H1 (cell line): Measurements from ENCODE around the gene NCAM1. TPM values are rescaled to one million over a fixed set of nuclear protein-coding genes. Genes with fewer than 3 reads are reported as not detected.

Experiments used
- CTCF ChIA-PET: fragments of 300-600 bp; sonication (Branson Sonifier 250); formaldehyde crosslinking; loops from one replicate; lab custom pipeline; 2021; ENCODE audit not compliant: partially characterized antibody; lab: Charles Lee
- POLR2A ChIA-PET: fragments of 300-600 bp; sonication (Branson Sonifier 250); formaldehyde crosslinking; loops from one replicate; lab custom pipeline; 2021; ENCODE audit warnings: inconsistent platforms; ENCODE audit not compliant: partially characterized antibody; lab: Charles Lee
- DNase-seq, 2 experiments: peaks; one replicate each; pipeline versions ENCODE4 v3.0.0 to v3.0.0-alpha.2; 2010 to 2022; ENCODE audit warnings: low spot score in 2 of 2, low read depth in 1 of 2, mixed read lengths in 1 of 2
- FAIRE-seq: peaks from 2 replicates; lab custom pipeline; 2011; peaks lifted over from hg19 to GRCh38; lab: Jason Lieb, UNC
- H2AFZ ChIP-seq: 2 replicates; pipeline ENCODE4 v1.8.1; 2012; ENCODE audit warnings: low read length, inconsistent platforms
- H2AK5ac ChIP-seq: 2 replicates; pipeline ENCODE4 v1.6.1; 2013; ENCODE audit warnings: low read depth, low read length
- H2BK120ac ChIP-seq: replicated peaks from 2 replicates; pipeline ENCODE3; 2013; ENCODE audit warnings: low read depth, low read length, inconsistent platforms
- H2BK12ac ChIP-seq: 2 replicates; pipeline ENCODE4 v1.6.1; 2013; ENCODE audit warnings: low read depth, low read length
- H2BK15ac ChIP-seq: 2 replicates; pipeline ENCODE4 v1.6.1; 2013; ENCODE audit warnings: low read length
- H2BK20ac ChIP-seq: 2 replicates; pipeline ENCODE4 v1.6.1; 2013; ENCODE audit warnings: low read length
- H2BK5ac ChIP-seq: 2 replicates; pipeline ENCODE4 v1.6.1; 2013; ENCODE audit warnings: low read depth, low read length
- H3K14ac ChIP-seq: 2 replicates; pipeline ENCODE4 v1.6.1; 2013; ENCODE audit warnings: inconsistent platforms; ENCODE audit not compliant: insufficient read length
- H3K18ac ChIP-seq: 2 replicates; pipeline ENCODE4 v1.6.1; 2013; ENCODE audit warnings: low read length; ENCODE audit errors: extremely low read depth
- H3K23ac ChIP-seq: 2 replicates; pipeline ENCODE4 v1.6.1; 2013; ENCODE audit warnings: inconsistent platforms; ENCODE audit not compliant: insufficient read length
- H3K23me2 ChIP-seq: 2 replicates; pipeline ENCODE4 v1.6.1; 2013; ENCODE audit warnings: low read depth, low read length
- H3K27ac ChIP-seq: 2 replicates; pipeline ENCODE4 v1.6.1; 2011; ENCODE audit warnings: low read depth, low read length, inconsistent platforms
- H3K27me3 ChIP-seq, 4 experiments: replicated peaks in 1 of 4; 1 replicate in 1 of 4; 2 replicates in 3 of 4; pipeline versions ENCODE4 v1.6.1 to v1.8.1; 2011 to 2013; ENCODE audit warnings: low read length in 3 of 4, mild to moderate bottlenecking in 3 of 4, inconsistent platforms in 2 of 4, mixed read lengths in 2 of 4, moderate library complexity in 1 of 4; ENCODE audit not compliant: control insufficient read depth in 3 of 4, insufficient read depth in 3 of 4; ENCODE audit errors: extremely low read depth in 1 of 4
- H3K36me3 ChIP-seq, 4 experiments: 2 replicates each; pipeline versions ENCODE4 v1.6.1 to v1.8.1; 2011 to 2013; ENCODE audit warnings: mild to moderate bottlenecking in 4 of 4, low read length in 3 of 4, moderate library complexity in 2 of 4, control low read depth in 1 of 4, inconsistent platforms in 1 of 4; ENCODE audit not compliant: insufficient read depth in 4 of 4, control insufficient read depth in 2 of 4
- H3K4ac ChIP-seq: replicated peaks from 2 replicates; pipeline ENCODE3; 2013; ENCODE audit warnings: low read length, low read depth, mixed read lengths, inconsistent platforms; ENCODE audit not compliant: insufficient read length
- H3K4me1 ChIP-seq, 4 experiments: replicated peaks in 1 of 4; 1 replicate in 1 of 4; 2 replicates in 3 of 4; pipeline versions ENCODE4 v1.6.1 to v1.8.1; 2011 to 2013; ENCODE audit warnings: low read length in 3 of 4, inconsistent platforms in 2 of 4, mixed read lengths in 1 of 4; ENCODE audit not compliant: insufficient read depth in 4 of 4, control insufficient read depth in 3 of 4
- H3K4me2 ChIP-seq, 2 experiments: 2 replicates each; pipeline versions ENCODE4 v1.6.1 to v1.8.1; 2011 to 2013; ENCODE audit warnings: low read depth in 2 of 2, low read length in 2 of 2, control low read depth in 1 of 2, inconsistent platforms in 1 of 2, mild to moderate bottlenecking in 1 of 2; ENCODE audit not compliant: insufficient read depth in 1 of 2
- H3K4me3 ChIP-seq, 4 experiments: fragments of 200-600, 300-600 bp in 1 of 4; sonication (generic), shearing (Covaris generic), sonication (Bioruptor Twin) in 1 of 4; 2 replicates each; pipeline versions ENCODE4 v1.5.1 to v1.8.1; 2011 to 2016; ENCODE audit warnings: low read length in 4 of 4, low read depth in 3 of 4, control low read depth in 2 of 4, inconsistent platforms in 2 of 4, mild to moderate bottlenecking in 2 of 4, mixed read lengths in 1 of 4, moderate library complexity in 1 of 4; ENCODE audit not compliant: insufficient read depth in 2 of 4; ENCODE audit errors: extremely low read depth in 1 of 4
- H3K56ac ChIP-seq: replicated peaks from 2 replicates; pipeline ENCODE3; 2013; ENCODE audit warnings: low read depth, mild to moderate bottlenecking, mixed read lengths, low read length, inconsistent platforms; ENCODE audit not compliant: insufficient read length
- H3K79me1 ChIP-seq: 2 replicates; pipeline ENCODE4 v1.6.1; 2013; ENCODE audit warnings: low read depth, low read length, control low read depth
- H3K79me2 ChIP-seq, 2 experiments: 2 replicates each; pipeline versions ENCODE4 v1.6.1 to v1.8.1; 2012 to 2013; ENCODE audit warnings: low read length in 2 of 2, mild to moderate bottlenecking in 2 of 2, inconsistent platforms in 1 of 2; ENCODE audit not compliant: insufficient read depth in 2 of 2, control insufficient read depth in 1 of 2
- H3K9ac ChIP-seq, 4 experiments: replicated peaks in 1 of 4; 1 replicate in 1 of 4; 2 replicates in 3 of 4; pipeline versions ENCODE4 v1.6.1 to v1.8.1; 2011 to 2013; ENCODE audit warnings: low read depth in 3 of 4, low read length in 3 of 4, control low read depth in 2 of 4, mild to moderate bottlenecking in 2 of 4, moderate library complexity in 2 of 4, inconsistent platforms in 1 of 4; ENCODE audit errors: extremely low read depth in 1 of 4
- H3K9me3 ChIP-seq, 2 experiments: 2 replicates each; pipeline versions ENCODE4 v1.6.1 to v1.8.1; 2012 to 2013; ENCODE audit warnings: mild to moderate bottlenecking in 2 of 2, moderate library complexity in 2 of 2, control low read depth in 1 of 2, inconsistent platforms in 1 of 2, low read depth in 1 of 2, low read length in 1 of 2, mixed read lengths in 1 of 2; ENCODE audit not compliant: insufficient read depth in 2 of 2
- H4K20me1 ChIP-seq, 2 experiments: replicated peaks in 1 of 2; 2 replicates each; pipeline versions ENCODE3 to v1.8.1; 2011 to 2013; ENCODE audit warnings: inconsistent platforms in 2 of 2, low read length in 2 of 2, mild to moderate bottlenecking in 1 of 2; ENCODE audit not compliant: insufficient read depth in 2 of 2, control insufficient read depth in 1 of 2
- H4K5ac ChIP-seq: 2 replicates; pipeline ENCODE4 v1.6.1; 2013; ENCODE audit warnings: low read length, low read depth, mixed read lengths, inconsistent platforms; ENCODE audit not compliant: insufficient read length
- H4K8ac ChIP-seq: 2 replicates; pipeline ENCODE4 v1.8.0; 2013; ENCODE audit warnings: mild to moderate bottlenecking, moderate library complexity, low read length, inconsistent platforms; ENCODE audit not compliant: insufficient read depth; ENCODE audit errors: extremely low read depth
- H4K91ac ChIP-seq: replicated peaks from 2 replicates; pipeline ENCODE3; 2013; ENCODE audit warnings: low read length, mixed read lengths, inconsistent platforms; ENCODE audit not compliant: insufficient read length
- ASH2L ChIP-seq: fragments of 200-600, 300-600 bp; sonication (generic); IDR thresholded peaks from one replicate; pipeline ENCODE4 v1.7.1; 2017; ENCODE audit warnings: low read length
- CBX8 ChIP-seq: fragments of 300-800, 300-1000 bp; sonication (generic); IDR thresholded peaks from 2 replicates; pipeline ENCODE4 v1.7.1; 2016; ENCODE audit warnings: low read depth, low read length, borderline replicate concordance
- CHD2 ChIP-seq: IDR thresholded peaks from 2 replicates; pipeline ENCODE4 v1.6.1; 2012; ENCODE audit warnings: low read length, improper control_type of control experiment
- CREB1 ChIP-seq: IDR thresholded peaks from 2 replicates; pipeline ENCODE4 v1.6.1; 2012; ENCODE audit warnings: inconsistent platforms
- FOSL1 ChIP-seq: IDR thresholded peaks from 2 replicates; pipeline ENCODE4 v1.6.1; 2011; ENCODE audit warnings: mild to moderate bottlenecking, low read depth, low read length, moderate library complexity; ENCODE audit not compliant: insufficient read depth
- GABPA ChIP-seq: IDR thresholded peaks from 2 replicates; pipeline ENCODE4 v1.6.1; 2011; ENCODE audit warnings: mild to moderate bottlenecking, low read length, moderate library complexity, borderline replicate concordance; ENCODE audit not compliant: insufficient read depth
- KDM5A ChIP-seq: fragments of 200-600 bp; IDR thresholded peaks from 2 replicates; pipeline ENCODE4 v1.7.1; 2012; ENCODE audit warnings: mild to moderate bottlenecking, low read length, inconsistent platforms, mixed read lengths
- NANOG ChIP-seq: IDR thresholded peaks from 2 replicates; pipeline ENCODE4 v1.6.1; 2011; ENCODE audit warnings: low read length, low read depth, mild to moderate bottlenecking, inconsistent platforms; ENCODE audit not compliant: insufficient read depth, poor library complexity, severe bottlenecking
- POU5F1 ChIP-seq: IDR thresholded peaks from 2 replicates; pipeline ENCODE4 v1.6.1; 2011; ENCODE audit warnings: low read depth, mild to moderate bottlenecking, low read length, moderate library complexity
- SIX5 ChIP-seq: IDR thresholded peaks from 2 replicates; pipeline ENCODE4 v1.6.1; 2011; ENCODE audit warnings: mild to moderate bottlenecking, low read depth, low read length
- SUZ12 ChIP-seq: fragments of 200-600 bp; sonication (generic); IDR thresholded peaks from 2 replicates; pipeline ENCODE4 v1.6.1; 2012; ENCODE audit warnings: mild to moderate bottlenecking, inconsistent platforms, low read length, moderate library complexity, mixed read lengths
- TBP ChIP-seq: IDR thresholded peaks from 2 replicates; pipeline ENCODE4 v1.6.1; 2011; ENCODE audit warnings: low read depth, low read length, improper control_type of control experiment
- TEAD4 ChIP-seq: IDR thresholded peaks from 2 replicates; pipeline ENCODE4 v1.6.1; 2012; ENCODE audit warnings: low read depth, low read length, inconsistent platforms, mixed read lengths
- WGBS, 2 experiments: shearing (Covaris generic) in 1 of 2; methylation state at CpG; one replicate each; pipeline versions ENCODE4 v1.1.6 to v1.1.7; 2013 to 2015; ENCODE audit warnings: low lambda C conversion rate in 2 of 2, mixed read lengths in 2 of 2, inconsistent platforms in 1 of 2, low coverage in 1 of 2, missing lambda C conversion rate in 1 of 2; ENCODE audit not compliant: insufficient replicate concordance in 2 of 2, insufficient coverage in 1 of 2, insufficient read length in 1 of 2; ENCODE audit errors: extremely low coverage in 1 of 2, missing lambda C conversion rate in 1 of 2; 5-methylcytosine and 5-hydroxymethylcytosine counted together
- polyA plus RNA-seq, 7 experiments: library from polyadenylated mRNA; depleted of rRNA in 3 of 7; stranded (reverse) in 5 of 7; unstranded in 2 of 7; fragments of >200 nt in 5 of 7; fragments of 200-250 nt in 2 of 7; gene quantifications; 1 replicate in 5 of 7; 2 replicates in 1 of 7; 4 replicates in 1 of 7; pipeline versions ENCODE4 v1.2.1 to v1.2.3, GENCODE V29; 2011 to 2013; ENCODE audit warnings: missing spikeins in 2 of 7, mixed read lengths in 2 of 7
- total RNA-seq: library from RNA; stranded (reverse); fragmentation: NEBNext Ultra II Directional; extraction: Animal tissue kit (Norgen Biotek cat#: 25700); gene quantifications from 2 replicates; pipeline ENCODE4 v1.2.1, GENCODE V29; 2021
- TF ChIP-seq, protein P1 (sequence below): IDR thresholded peaks from 2 replicates; pipeline ENCODE4 v1.6.1; 2012; ENCODE audit warnings: low read length, inconsistent platforms

Gene NCAM1
- total and polyA plus RNA-seq, 2 of the 8 experiments (the other 6 are each of a cell fraction or from before 2014, with no cell fraction given) = 3.1 to 4.3 TPM

DNA sequence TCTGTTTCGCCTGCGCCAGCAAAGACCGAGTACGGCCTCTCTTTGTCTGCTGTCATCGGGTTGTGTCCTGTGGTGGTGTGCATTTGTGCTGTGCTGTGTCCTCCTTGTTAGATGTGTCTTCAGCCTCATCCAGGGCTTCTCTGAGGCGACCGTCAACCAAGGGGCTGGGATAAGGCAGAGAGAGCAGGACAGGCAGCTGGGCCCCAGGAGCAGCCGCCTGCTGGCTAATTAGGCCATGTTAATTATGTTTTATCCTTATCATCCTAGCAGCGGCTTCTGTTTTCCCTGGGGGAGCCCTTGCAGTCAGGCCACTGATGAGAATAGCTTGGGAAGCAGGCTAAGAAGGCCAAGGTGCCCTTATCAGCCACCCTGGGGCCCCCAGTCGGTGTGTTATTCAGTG is 312.5 kb downstream of the NCAM1 start:
- FAIRE-seq = no peak
- H2AFZ ChIP-seq = no peak overlapping the region
- WGBS, 2 experiments = 90% methylated on average over 10 of the region's 10 CpGs; no CpG with 5 or more reads in 1 of the 2 experiments
- no peak for TF ChIP-seq FOSL1
- no peak for TF ChIP-seq TBP
- TF ChIP-seq SIX5 = no peak
- TF ChIP-seq, protein P1, sequence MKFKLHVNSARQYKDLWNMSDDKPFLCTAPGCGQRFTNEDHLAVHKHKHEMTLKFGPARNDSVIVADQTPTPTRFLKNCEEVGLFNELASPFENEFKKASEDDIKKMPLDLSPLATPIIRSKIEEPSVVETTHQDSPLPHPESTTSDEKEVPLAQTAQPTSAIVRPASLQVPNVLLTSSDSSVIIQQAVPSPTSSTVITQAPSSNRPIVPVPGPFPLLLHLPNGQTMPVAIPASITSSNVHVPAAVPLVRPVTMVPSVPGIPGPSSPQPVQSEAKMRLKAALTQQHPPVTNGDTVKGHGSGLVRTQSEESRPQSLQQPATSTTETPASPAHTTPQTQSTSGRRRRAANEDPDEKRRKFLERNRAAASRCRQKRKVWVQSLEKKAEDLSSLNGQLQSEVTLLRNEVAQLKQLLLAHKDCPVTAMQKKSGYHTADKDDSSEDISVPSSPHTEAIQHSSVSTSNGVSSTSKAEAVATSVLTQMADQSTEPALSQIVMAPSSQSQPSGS = no peak
- TF ChIP-seq POU5F1 = no peak
- no peak for TF ChIP-seq CREB1
- no peak for TF ChIP-seq KDM5A
- TF ChIP-seq GABPA = no peak
- no peak for TF ChIP-seq TEAD4
- TF ChIP-seq CHD2 = no peak
- no peak for TF ChIP-seq ASH2L
- TF ChIP-seq NANOG = no peak
- no peak for TF ChIP-seq CBX8
- TF ChIP-seq SUZ12 = no peak

More for the DNA sequence above, 312.5 kb downstream of the NCAM1 start:
- Histone ChIP-seq H3K18ac (no peak overlapping the region), H4K20me1 (no peaks in the 10 kb centered on the region), H3K27me3 (no peaks in the 10 kb centered on the region), H2BK15ac (no peak overlapping the region), H3K4ac (no peak overlapping the region), H2AK5ac (no peak overlapping the region), H3K79me1 (no peaks in the 10 kb centered on the region), H4K5ac (no peak overlapping the region), H4K91ac (no peak overlapping the region), H3K4me3 (no peak overlapping the region), H3K79me2 (no peaks in the 10 kb centered on the region), H3K4me2 (no peak overlapping the region), H3K4me1 (no peaks in the 10 kb centered on the region), H3K36me3 (no peaks in the 10 kb centered on the region), H2BK5ac (no peak overlapping the region), H2BK12ac (no peak overlapping the region), H2BK20ac (no peak overlapping the region), H3K23me2 (no peaks in the 10 kb centered on the region), H3K56ac (no peak overlapping the region), H3K9me3 (no peaks in the 10 kb centered on the region), H3K27ac (no peak overlapping the region), H4K8ac (no peak overlapping the region), H2BK120ac (no peak overlapping the region), H3K14ac (no peak overlapping the region), H3K9ac (no peak overlapping the region), H3K23ac (no peak overlapping the region)
- ChIA-PET CTCF (interaction anchor here (0.9 to 3.9 kb wide), 14 partner anchors 9 to 987 kb away, joined by 3 to 15 read pairs (median 4); no protein-coding TSS in a partner anchor), POLR2A (no interaction called here)
- DNase-seq = no peak
